ENCODE results near the gene TRAPPC2L. TPM values are rescaled to one million over a fixed set of nuclear protein-coding genes. Genes with fewer than 3 reads are reported as not detected.

TRAPPC2L gene
- total and polyA plus RNA-seq, 3 donors from 2014 or later: 58.3 to 216 (median 59.8) TPM

DNA sequence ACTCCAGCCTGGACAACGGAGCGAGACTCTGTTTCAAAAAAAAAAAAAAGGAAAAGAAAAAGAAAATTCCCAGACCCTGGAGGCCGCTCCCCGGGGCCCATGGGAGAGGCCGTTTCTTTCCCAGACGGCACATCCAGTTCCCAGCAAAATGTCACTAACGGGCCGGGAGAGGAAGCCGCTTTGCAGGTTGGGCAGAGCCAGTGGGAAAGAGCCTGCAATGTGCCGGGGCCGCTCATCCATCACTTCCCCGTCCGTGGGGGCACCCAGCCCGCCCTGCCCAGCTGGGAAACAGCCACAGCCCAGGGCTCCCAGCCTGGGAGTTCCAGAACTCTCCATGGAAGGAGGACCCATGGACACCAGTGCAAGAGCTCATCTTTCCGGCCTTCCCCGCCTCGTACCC is 51.4 kb downstream of the TRAPPC2L start:
- H3K4me1 ChIP-seq: peaks cover 12% of the 10 kb centered on the region
- no peak overlapping the region for H3K27ac ChIP-seq
- intact Hi-C loops (cut with DNase I; ENCODE audit: low total_unique reads): no loop called here
- DNase-seq: no peak
- no peaks in the 10 kb centered on the region for H3K27me3 ChIP-seq
- H3K36me3 ChIP-seq (ENCODE audit: low read depth, missing control alignments): no peaks in the 10 kb centered on the region
- H3K9me3 ChIP-seq: no peaks in the 10 kb centered on the region
- WGBS, 2 donors: 76 to 78% methylated on average over 17 of the region's 17 CpGs
- no peak for TF ChIP-seq POLR2A (IDR thresholded peaks at IDR 0.05)
- TF ChIP-seq, protein P1, sequence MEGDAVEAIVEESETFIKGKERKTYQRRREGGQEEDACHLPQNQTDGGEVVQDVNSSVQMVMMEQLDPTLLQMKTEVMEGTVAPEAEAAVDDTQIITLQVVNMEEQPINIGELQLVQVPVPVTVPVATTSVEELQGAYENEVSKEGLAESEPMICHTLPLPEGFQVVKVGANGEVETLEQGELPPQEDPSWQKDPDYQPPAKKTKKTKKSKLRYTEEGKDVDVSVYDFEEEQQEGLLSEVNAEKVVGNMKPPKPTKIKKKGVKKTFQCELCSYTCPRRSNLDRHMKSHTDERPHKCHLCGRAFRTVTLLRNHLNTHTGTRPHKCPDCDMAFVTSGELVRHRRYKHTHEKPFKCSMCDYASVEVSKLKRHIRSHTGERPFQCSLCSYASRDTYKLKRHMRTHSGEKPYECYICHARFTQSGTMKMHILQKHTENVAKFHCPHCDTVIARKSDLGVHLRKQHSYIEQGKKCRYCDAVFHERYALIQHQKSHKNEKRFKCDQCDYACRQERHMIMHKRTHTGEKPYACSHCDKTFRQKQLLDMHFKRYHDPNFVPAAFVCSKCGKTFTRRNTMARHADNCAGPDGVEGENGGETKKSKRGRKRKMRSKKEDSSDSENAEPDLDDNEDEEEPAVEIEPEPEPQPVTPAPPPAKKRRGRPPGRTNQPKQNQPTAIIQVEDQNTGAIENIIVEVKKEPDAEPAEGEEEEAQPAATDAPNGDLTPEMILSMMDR (IDR thresholded peaks at IDR 0.05): no peak
- H3K4me3 ChIP-seq: no peak overlapping the region

- TF ChIP-seq POLR2A (IDR thresholded peaks at IDR 0.05): no peak
- TF ChIP-seq, protein P1 (IDR thresholded peaks at IDR 0.05): no peak
- 75% methylated on average over 10 to 44 of the region's 44 CpGs for WGBS, 2 donors
Measured at GRCh38 chr16:88909431-88910210, 52.7 kb downstream of the TRAPPC2L start.

DNA sequence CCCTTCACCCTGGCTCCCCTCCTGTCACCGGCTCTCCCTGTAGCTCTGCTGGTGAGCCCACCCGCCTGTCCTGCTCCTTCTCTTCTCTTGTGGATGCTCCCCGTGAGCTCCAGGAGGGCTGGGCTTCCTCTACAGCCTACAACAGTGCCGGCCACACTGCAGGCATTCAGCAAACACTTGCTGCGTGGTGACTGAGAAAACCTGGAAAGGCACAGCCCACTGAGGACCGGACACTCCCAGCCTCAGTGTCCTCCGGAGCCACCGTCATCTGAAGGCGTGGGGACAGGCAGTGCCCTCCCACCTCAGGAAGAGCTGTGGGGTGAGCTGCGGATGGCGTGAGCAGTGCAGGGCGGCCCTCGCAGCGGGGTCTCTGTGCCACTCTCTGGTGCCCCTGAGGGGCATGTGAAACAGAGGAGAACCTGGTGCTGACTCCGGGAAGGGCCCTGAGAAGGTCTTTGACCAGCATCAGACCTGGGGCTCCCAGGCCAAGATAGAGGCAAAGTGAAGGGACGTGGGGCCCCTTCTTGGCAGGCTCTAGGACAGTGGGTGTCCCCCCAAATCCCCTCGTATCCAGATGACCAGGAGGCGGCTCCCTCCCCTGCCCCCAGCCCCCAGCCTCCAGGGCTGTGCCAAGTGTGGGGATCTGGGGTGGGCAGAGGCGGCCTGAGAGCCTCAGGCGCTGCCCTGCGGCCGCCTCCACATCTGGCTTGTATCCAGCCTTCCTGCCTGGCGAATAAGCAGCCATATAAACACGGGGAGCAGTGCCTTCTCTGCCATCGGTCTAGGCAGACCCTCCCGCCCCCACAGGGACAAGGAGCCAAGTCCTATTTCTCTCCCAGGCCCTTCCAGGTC is 53.6 kb downstream of the TRAPPC2L start:
- intact Hi-C loops (cut with DNase I; ENCODE audit: low total_unique reads): no loop called here
- 59 to 87% methylated on average over 8 to 26 of the region's 26 CpGs for WGBS, 2 donors
- no peak for DNase-seq
- no peak overlapping the region for H3K27ac ChIP-seq
- no peaks in the 10 kb centered on the region for H3K27me3 ChIP-seq
- H3K4me1 ChIP-seq: peaks cover 20% of the 10 kb centered on the region
- no peaks in the 10 kb centered on the region for H3K9me3 ChIP-seq
- no peaks in the 10 kb centered on the region for H3K36me3 ChIP-seq (ENCODE audit: low read depth, missing control alignments)
- no peak for TF ChIP-seq POLR2A (IDR thresholded peaks at IDR 0.05)
- TF ChIP-seq, protein P1 (IDR thresholded peaks at IDR 0.05): no peak
- H3K4me3 ChIP-seq: no peak overlapping the region

More at GRCh38 chr16:88909431-88910210, 52.7 kb downstream of the TRAPPC2L start:
- H3K27me3 ChIP-seq: no peaks in the 10 kb centered on the region
- no peak for DNase-seq
- H3K36me3 ChIP-seq (ENCODE audit: low read depth, missing control alignments): no peaks in the 10 kb centered on the region
- no peaks in the 10 kb centered on the region for H3K9me3 ChIP-seq
- peaks cover 15% of the 10 kb centered on the region for H3K4me1 ChIP-seq
- no peak overlapping the region for H3K4me3 ChIP-seq
- intact Hi-C loops (cut with DNase I; ENCODE audit: low total_unique reads): no loop called here
- no peak overlapping the region for H3K27ac ChIP-seq

DNA sequence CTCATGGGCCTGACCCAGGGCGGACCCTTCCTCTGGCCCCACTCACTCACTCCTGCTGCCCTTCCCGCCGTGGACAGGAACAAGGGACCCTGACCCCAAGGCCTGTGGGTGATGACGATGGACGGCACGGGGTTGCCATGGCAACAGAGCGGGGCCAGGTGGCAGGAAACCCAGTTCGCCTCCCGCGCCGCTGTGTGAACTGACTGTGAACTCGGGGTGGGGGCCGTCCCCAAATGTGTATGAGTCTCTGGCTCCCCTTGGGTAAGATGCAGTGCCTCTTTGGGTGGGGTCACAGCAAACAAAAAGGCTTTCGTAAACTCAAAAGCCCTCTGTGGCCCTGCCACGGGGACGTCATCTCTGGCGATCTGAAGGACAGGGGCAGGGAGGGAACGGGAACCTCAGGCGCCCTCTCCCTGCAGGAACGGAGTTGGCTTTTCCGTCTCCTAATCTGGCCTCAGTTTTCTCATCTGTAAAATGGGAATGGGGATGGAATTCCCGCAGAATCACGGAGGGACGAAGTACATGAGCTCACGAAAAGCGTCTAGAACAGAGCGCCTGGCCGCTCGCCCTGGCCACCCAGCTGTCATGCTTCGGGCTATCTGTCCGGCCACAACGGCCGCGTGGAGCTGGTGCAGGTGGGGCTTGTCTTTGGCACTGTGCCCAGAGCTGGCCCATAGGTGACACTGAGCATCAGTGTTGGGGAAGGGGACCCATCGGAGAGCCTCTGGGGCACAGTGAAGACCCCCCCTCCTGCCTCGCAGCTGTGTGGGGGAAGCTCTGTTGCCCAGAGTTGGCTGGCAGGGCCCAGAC is 54.4 kb downstream of the TRAPPC2L start:
- H3K27ac ChIP-seq: no peak overlapping the region
- H3K27me3 ChIP-seq: no peaks in the 10 kb centered on the region
- DNase-seq: no peak

More for the DNA sequence above, 54.4 kb downstream of the TRAPPC2L start:
- Histone ChIP-seq H3K36me3 (ENCODE audit: low read depth, missing control alignments) (no peaks in the 10 kb centered on the region), H3K9me3 (no peaks in the 10 kb centered on the region), H3K4me1 (peaks cover 20% of the 10 kb centered on the region), H3K4me3 (no peak overlapping the region)
- TF ChIP-seq, protein P1 (IDR thresholded peaks at IDR 0.05): no peak
- no peak for TF ChIP-seq POLR2A (IDR thresholded peaks at IDR 0.05)
- 78 to 86% methylated on average over 21 to 36 of the region's 36 CpGs for WGBS, 2 donors
- intact Hi-C loops (cut with DNase I; ENCODE audit: low total_unique reads): no loop called here
